HTR-8/SVneo (cell line): Measurements from ENCODE around the gene B3GAT1.

ENCODE experiments used
- DNase-seq: peaks from one replicate; pipeline ENCODE4 v3.0.0; 2011; ENCODE audit warnings: low spot score, mixed read lengths; ENCODE audit not compliant: insufficient read length
- FAIRE-seq: peaks from 2 replicates; lab custom pipeline; 2011; peaks lifted over from hg19 to GRCh38; lab: Jason Lieb, UNC

B3GAT1 gene

DNA sequence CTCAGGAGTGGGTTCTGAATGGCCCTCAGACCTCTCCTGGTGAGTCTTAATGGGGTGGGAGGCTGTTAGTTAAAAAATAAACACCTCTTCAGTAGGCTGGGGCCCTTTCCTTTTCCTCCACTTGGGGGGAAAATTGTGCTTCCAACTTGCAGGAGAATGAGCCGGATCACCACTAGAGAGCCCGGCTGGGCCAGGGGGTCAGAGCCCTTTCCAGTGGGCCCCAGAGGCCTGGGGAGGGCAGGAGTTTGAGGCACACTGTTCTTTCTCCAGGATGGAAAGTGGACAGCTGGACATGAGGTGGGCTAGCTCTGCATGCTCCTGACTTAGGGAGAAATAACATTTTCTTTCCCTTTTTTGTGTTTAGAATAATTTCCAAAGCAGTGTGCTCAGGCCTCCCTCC lies 32.8 kb downstream of the B3GAT1 start:
- FAIRE-seq (no peak), DNase-seq (no peak)

GRCh38 chr11:134377876-134378275 lies 34.2 kb downstream of the B3GAT1 start:
- no peak for DNase-seq
- no peak for FAIRE-seq

DNA sequence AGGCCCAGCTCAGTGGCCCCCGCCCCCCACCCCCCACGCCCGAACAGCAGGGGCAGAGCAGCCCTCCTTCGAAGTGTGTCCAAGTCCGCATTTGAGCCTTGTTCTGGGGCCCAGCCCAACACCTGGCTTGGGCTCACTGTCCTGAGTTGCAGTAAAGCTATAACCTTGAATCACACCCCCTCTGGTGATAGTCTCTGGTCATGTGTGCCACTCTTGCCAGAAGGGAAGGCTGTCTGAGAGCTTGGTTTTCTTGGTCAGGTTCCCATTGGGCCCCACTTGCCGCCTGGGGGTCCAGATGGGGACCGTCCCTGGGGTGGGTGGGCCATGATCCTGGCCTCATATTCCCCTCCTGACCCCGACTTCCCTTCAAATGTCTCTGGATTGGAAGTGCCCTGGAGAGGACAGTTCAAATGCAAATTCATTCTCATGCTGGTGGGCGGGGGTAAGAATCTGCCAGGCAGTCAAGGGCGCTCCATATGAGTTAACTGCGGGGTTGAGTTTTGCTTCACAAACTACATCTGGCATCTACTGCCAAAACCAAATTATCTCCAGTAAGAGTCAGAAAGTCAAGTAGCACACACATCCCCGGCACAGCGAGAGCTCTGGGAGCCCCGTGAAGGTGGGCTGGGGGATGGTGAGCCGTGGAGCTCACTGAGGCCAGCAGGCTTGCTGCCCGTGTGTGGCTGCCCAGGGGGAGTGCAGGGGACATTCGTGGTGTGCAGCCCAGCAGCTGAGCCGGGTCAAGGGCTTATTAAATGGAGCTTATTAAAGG lies 35.7 kb downstream of the B3GAT1 start:
- no peak for DNase-seq
- no peak for FAIRE-seq

DNA sequence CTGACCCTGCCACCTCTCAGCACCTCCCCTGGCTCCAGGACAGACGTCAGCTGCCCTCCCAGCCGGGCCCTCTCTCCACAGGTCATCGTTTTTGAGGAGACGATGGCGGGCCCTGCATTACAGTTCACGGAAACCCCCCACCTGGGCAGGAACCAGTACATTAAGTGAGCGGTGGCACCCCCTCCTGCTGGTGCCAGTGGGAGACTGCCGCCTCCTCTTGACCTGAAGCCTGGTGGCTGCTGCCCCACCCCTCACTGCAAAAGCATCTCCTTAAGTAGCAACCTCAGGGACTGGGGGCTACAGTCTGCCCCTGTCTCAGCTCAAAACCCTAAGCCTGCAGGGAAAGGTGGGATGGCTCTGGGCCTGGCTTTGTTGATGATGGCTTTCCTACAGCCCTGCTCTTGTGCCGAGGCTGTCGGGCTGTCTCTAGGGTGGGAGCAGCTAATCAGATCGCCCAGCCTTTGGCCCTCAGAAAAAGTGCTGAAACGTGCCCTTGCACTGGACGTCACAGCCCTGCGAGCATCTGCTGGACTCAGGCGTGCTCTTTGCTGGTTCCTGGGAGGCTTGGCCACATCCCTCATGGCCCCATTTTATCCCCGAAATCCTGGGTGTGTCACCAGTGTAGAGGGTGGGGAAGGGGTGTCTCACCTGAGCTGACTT lies 37.0 kb downstream of the B3GAT1 start:
- no peak for FAIRE-seq

DNA sequence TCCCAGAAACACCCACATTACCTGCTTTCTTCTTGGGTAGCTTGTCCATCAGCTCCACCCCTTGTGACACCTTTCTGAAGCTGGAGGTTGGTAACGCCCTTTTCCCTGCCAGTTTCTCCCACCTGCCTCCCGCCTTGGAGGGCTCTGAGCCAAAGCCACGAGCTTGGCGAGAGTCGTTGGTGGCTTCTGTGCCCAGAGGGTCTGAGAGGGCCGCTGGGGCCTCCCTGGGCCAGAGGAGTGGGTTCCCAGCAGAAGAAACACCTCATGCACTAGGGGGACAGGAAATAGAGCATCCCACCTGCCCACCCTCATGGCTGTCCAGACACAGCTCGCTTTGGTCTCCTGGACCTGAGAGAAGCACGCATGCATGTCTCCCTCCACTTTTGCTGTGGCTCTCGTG lies 37.9 kb downstream of the B3GAT1 start:
- no peak for FAIRE-seq
- no peak for DNase-seq

More for the DNA sequence above, 37.0 kb downstream of the B3GAT1 start:
- DNase-seq = no peak

DNA sequence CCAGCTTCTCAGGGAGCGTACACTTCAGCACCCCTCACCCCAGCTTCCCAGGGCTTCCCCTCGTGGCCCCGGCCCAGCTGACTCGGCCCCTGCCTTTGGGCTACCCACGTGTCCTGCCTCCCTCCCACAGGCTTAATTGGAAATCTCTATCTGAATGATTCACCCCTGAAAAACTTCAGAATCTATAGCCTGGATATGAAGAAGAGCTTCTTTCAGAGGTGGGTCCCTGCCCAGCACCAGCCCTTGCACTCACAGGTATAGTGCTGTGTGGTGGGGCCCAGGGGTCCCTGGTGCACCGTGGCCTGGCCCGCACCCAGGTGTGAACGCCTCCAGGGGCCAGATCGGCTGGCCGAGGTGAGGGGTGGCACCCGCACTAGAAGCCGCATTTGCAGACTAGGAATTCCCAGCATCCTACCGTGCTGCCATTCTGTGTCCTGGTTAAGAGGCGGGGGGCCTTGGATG lies 38.4 kb downstream of the B3GAT1 start:
- DNase-seq (no peak), FAIRE-seq (no peak)

GRCh38 chr11:134372961-134373360 lies 39.1 kb downstream of the B3GAT1 start:
- DNase-seq (no peak), FAIRE-seq (no peak)

- no peak for FAIRE-seq
- DNase-seq = no peak
Measured at GRCh38 chr11:134372536-134372935, 39.5 kb downstream of the B3GAT1 start.

GRCh38 chr11:134371436-134372185 lies 40.4 kb downstream of the B3GAT1 start:
- no peak for FAIRE-seq
- DNase-seq = no peak

DNA sequence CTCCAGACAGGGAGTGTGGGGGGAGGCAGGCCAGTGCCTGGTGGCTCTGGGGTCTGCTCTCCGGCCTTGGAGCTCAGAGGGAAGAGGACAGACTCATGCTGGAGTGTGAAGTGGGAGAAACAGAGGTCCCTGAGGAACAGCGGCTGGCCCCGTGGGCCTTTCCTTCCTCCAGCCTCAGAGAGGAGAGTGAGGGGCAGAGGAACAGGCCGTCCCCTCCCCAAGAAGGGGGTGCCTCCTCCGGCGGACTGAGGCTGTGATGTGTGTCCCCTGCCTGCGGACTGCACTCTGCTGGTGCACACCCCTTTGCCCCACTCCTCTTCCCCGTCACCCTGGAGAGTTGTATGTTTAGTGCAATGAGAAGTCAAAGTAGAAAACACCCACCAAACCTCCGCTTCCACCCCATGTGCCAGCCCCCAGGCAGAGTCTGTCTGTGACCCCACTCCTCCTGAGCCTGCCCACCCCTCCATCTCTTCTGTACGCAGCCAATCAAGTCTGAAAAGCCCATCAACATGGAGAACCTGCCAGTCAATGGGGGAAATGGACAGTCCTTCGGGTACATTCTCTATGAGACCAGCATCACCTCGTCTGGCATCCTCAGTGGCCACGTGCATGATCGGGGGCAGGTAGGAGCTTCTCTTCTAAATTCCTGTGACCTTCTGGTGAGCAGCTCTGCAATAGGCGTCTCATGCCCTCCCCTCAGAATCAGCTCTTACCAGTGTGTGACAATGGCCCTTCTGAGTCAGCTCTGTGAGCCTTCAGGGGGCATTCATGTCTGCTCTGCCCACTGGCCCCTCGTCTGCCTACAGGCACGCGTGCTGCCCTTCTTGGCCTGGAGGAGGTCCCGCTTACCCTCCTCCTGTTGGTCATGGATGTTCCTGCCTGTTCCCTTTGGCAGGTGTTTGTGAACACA lies 41.3 kb downstream of the B3GAT1 start:
- DNase-seq (no peak), FAIRE-seq (no peak)

GRCh38 chr11:134369656-134370525 lies 42.2 kb downstream of the B3GAT1 start:
- no peak for FAIRE-seq
- DNase-seq = no peak

GRCh38 chr11:134367781-134368180 lies 44.3 kb downstream of the B3GAT1 start:
- FAIRE-seq (no peak), DNase-seq (no peak)

DNA sequence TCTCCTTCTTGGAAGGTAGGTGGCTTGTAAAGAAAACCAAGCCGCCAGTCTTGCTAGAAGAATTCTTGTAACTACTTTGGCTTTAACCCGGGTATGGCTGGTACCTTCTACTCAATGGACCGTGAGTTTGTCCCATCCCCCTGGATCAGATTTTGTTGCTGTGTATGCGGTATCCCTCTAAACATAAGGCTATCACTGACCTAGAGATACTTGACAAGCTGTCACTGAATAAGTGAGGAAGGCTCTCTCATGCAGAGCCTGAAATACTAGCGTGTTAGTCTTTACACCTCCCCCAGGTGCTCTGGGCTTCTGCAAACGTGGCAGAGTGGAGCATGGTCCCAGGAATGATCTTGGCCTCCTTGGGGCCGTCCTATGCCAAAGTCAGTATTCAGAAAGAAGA lies 45.8 kb downstream of the B3GAT1 start:
- FAIRE-seq = no peak
- no peak for DNase-seq

GRCh38 chr11:134365011-134365925 lies 46.8 kb downstream of the B3GAT1 start:
- no peak for DNase-seq
- FAIRE-seq = no peak

GRCh38 chr11:134364261-134364660 lies 47.8 kb downstream of the B3GAT1 start:
- FAIRE-seq = no peak
- DNase-seq = no peak

- FAIRE-seq (no peak), DNase-seq (no peak)
Measured at GRCh38 chr11:134363592-134363991, 48.5 kb downstream of the B3GAT1 start.

GRCh38 chr11:134363161-134363560 lies 48.9 kb downstream of the B3GAT1 start:
- no peak for DNase-seq
- FAIRE-seq = no peak
